DOHH2 (cell line): Measurements from ENCODE around the gene RPA1.

Source experiments
- EZH2phosphoT487 ChIP-seq: fragments of 200-600 bp; sonication (generic); IDR thresholded peaks from 2 replicates; pipeline ENCODE4 v1.6.1; 2017; ENCODE audit warnings: borderline replicate concordance, mild to moderate bottlenecking, antibody characterized with exemption, low read length, moderate library complexity, mixed read lengths
- TF ChIP-seq, protein P1 (sequence below): fragments of 200-600 bp; sonication (generic); IDR thresholded peaks from one replicate; pipeline ENCODE4 v1.5.1; 2014; ENCODE audit warnings: antibody characterized with exemption, mild to moderate bottlenecking, low read depth, low read length; ENCODE audit not compliant: poor library complexity, severe bottlenecking

DNA sequence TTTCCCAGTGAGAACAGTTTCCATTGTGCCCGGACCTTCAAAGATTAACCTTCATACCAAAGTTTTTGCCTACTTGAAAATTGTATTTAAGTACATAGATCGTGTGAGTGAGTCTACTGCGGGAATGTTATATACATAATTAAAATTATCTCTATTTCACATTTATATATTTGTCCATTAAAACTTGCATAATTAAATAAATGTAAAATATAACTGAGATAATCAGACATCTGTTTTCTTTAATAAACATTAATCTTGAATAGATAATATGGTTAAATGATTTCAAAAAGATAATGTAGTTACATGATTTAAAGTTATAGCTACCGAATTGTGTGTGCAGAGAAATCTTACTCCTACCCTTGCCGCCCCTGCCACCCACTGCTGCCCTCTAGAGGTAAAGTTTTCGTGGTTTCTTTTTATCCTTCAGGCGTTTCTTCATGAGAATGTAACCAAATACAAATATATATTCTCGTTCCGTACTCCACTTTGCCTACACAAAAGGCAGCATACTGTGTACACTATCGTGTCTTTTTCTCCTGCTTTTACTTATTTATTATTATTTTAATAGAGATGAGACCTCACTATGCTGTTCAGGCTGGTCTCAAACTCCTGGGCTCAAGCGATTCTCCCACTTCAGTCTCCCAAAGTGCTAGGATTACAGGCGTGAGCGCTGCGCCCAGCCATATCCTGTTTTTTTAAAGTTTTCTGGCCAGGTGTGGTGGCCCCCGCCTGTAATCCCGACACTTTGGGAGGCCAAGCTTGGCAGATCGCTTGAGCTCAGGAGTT is 35.6 kb downstream of the RPA1 start:
- TF ChIP-seq, protein P1, sequence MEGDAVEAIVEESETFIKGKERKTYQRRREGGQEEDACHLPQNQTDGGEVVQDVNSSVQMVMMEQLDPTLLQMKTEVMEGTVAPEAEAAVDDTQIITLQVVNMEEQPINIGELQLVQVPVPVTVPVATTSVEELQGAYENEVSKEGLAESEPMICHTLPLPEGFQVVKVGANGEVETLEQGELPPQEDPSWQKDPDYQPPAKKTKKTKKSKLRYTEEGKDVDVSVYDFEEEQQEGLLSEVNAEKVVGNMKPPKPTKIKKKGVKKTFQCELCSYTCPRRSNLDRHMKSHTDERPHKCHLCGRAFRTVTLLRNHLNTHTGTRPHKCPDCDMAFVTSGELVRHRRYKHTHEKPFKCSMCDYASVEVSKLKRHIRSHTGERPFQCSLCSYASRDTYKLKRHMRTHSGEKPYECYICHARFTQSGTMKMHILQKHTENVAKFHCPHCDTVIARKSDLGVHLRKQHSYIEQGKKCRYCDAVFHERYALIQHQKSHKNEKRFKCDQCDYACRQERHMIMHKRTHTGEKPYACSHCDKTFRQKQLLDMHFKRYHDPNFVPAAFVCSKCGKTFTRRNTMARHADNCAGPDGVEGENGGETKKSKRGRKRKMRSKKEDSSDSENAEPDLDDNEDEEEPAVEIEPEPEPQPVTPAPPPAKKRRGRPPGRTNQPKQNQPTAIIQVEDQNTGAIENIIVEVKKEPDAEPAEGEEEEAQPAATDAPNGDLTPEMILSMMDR: peak; percentile 58
- no peak for TF ChIP-seq EZH2phosphoT487
